KMS-11 (cell line): Measurements from ENCODE around the gene GJB3.

ENCODE experiments used
- H2AFZ ChIP-seq: fragments of 200-600 bp; sonication (generic); 2 replicates; pipeline ENCODE4 v1.6.1; 2016; ENCODE audit warnings: antibody characterized with exemption, mixed run types, low read depth
- H3K27ac ChIP-seq: fragments of 200-600 bp; sonication (generic); 2 replicates; pipeline ENCODE4 v1.6.1; 2016; ENCODE audit warnings: mild to moderate bottlenecking, mixed run types
- H3K27me3 ChIP-seq: fragments of 200-600 bp; sonication (generic); 2 replicates; pipeline ENCODE4 v1.6.1; 2017; ENCODE audit warnings: mild to moderate bottlenecking, low read depth, mixed run types, moderate library complexity; ENCODE audit not compliant: insufficient read depth
- H3K36me3 ChIP-seq: fragments of 200-600 bp; sonication (generic); 2 replicates; pipeline ENCODE4 v1.6.1; 2017; ENCODE audit warnings: mild to moderate bottlenecking, mixed run types; ENCODE audit not compliant: insufficient read depth
- H3K4me1 ChIP-seq: fragments of 200-600 bp; sonication (generic); 2 replicates; pipeline ENCODE4 v1.6.1; 2016; ENCODE audit warnings: mild to moderate bottlenecking, low read depth, mixed run types; ENCODE audit not compliant: poor library complexity, severe bottlenecking
- H3K4me2 ChIP-seq: fragments of 200-600 bp; sonication (generic); 2 replicates; pipeline ENCODE4 v1.7.0; 2016; ENCODE audit warnings: mild to moderate bottlenecking, mixed run types
- H3K4me3 ChIP-seq: fragments of 200-600 bp; sonication (generic); IDR thresholded peaks from 2 replicates; pipeline ENCODE4 v1.6.1; 2017; ENCODE audit warnings: low read depth, low read length, mixed read lengths; ENCODE audit not compliant: insufficient read depth
- H3K79me2 ChIP-seq: fragments of 200-600 bp; sonication (generic); 2 replicates; pipeline ENCODE4 v1.6.1; 2016; ENCODE audit warnings: low read depth, mixed run types; ENCODE audit not compliant: insufficient read depth
- H3K9ac ChIP-seq: fragments of 200-600 bp; sonication (generic); 2 replicates; pipeline ENCODE4 v1.6.1; 2016; ENCODE audit warnings: mild to moderate bottlenecking, mixed run types
- H4K20me1 ChIP-seq: fragments of 200-600 bp; sonication (generic); 2 replicates; pipeline ENCODE4 v1.6.1; 2016; ENCODE audit warnings: mild to moderate bottlenecking, mixed run types; ENCODE audit not compliant: insufficient read depth
- TF ChIP-seq, protein P1 (sequence below): fragments of 200-600 bp; sonication (generic); conservative IDR thresholded peaks from 2 replicates; pipeline ENCODE4 v1.6.1; 2017; ENCODE audit warnings: low read depth, mild to moderate bottlenecking, antibody characterized with exemption, low read length, moderate library complexity, mixed read lengths

GJB3 gene

DNA sequence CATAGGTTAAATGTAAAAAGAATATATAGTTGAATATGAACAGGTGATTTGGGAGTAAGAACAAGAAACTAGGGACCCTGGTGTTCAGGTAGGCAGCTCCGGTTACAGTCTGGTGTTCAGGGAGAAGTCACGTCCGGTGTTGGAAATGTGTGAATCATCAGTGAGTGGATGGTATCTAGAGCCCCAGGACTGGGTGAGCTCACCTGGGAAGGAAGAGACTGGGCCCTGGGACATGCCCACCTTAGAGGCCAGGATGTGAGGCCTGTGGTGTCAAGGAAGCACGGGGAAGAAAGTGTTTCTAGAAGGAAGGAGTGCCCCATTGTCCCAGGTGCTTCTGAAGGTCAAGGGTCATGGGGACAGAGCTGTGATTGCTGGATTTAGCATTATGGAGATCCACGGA lies 1.5 kb upstream of the GJB3 start:
- H3K4me3 ChIP-seq, result no peak overlapping the region
- no peak overlapping the region for H2AFZ ChIP-seq
- TF ChIP-seq, protein P1, sequence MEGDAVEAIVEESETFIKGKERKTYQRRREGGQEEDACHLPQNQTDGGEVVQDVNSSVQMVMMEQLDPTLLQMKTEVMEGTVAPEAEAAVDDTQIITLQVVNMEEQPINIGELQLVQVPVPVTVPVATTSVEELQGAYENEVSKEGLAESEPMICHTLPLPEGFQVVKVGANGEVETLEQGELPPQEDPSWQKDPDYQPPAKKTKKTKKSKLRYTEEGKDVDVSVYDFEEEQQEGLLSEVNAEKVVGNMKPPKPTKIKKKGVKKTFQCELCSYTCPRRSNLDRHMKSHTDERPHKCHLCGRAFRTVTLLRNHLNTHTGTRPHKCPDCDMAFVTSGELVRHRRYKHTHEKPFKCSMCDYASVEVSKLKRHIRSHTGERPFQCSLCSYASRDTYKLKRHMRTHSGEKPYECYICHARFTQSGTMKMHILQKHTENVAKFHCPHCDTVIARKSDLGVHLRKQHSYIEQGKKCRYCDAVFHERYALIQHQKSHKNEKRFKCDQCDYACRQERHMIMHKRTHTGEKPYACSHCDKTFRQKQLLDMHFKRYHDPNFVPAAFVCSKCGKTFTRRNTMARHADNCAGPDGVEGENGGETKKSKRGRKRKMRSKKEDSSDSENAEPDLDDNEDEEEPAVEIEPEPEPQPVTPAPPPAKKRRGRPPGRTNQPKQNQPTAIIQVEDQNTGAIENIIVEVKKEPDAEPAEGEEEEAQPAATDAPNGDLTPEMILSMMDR, result no peak
- H3K4me2 ChIP-seq, result no peak overlapping the region
- H3K36me3 ChIP-seq, result no peaks in the 10 kb centered on the region
- no peak overlapping the region for H3K27ac ChIP-seq
- no peak overlapping the region for H3K9ac ChIP-seq
- H3K27me3 ChIP-seq, result no peaks in the 10 kb centered on the region
- H3K79me2 ChIP-seq, result no peaks in the 10 kb centered on the region
- H4K20me1 ChIP-seq, result no peaks in the 10 kb centered on the region
- H3K4me1 ChIP-seq, result no peaks in the 10 kb centered on the region

DNA sequence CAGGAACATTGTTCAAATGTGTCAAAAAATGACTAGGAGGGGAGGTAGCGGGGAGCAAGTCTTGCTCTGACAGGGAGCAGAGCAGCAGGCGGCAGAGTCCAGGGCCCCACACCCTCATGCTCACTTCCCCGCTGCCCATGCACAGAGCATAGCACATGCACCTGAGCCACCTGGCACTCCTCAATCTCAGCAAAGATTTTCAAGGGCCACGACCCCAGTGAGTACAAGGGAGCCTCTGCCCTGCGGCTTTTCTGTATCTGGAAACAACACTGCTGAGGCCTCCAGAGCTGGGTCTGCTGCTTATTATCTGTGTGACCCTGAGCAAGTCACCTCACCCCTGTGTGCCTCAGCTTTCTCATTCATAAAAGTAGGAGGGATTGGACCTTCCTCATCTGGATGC lies 1.1 kb upstream of the GJB3 start:
- TF ChIP-seq, protein P1, result no peak
- no peak overlapping the region for H3K4me2 ChIP-seq
- no peak overlapping the region for H2AFZ ChIP-seq
- no peak overlapping the region for H3K9ac ChIP-seq
- no peak overlapping the region for H3K27ac ChIP-seq
- H3K79me2 ChIP-seq, result no peaks in the 10 kb centered on the region
- no peaks in the 10 kb centered on the region for H3K4me1 ChIP-seq
- no peaks in the 10 kb centered on the region for H3K36me3 ChIP-seq
- H4K20me1 ChIP-seq, result no peaks in the 10 kb centered on the region
- H3K27me3 ChIP-seq, result no peaks in the 10 kb centered on the region
- H3K4me3 ChIP-seq, result no peak overlapping the region

DNA sequence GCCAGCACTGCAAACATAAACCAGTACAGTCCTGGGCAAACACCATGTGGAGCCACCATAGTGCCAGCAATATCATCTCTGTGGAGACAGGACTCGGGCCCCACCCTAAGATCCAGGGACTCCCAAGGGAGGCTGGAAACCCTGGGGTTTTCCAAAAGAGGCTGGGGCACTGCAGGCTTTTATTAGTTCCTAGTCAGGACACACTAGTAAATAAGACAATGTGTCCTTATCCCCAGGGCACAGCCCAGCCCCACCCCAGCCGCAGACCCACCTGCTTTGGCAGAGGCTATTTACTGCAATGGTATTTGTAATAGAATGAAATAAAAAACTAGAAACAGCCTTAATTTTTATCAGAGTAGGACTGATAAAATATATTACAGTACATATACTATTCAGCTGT lies 486 bp upstream of the GJB3 start:
- H4K20me1 ChIP-seq, result no peaks in the 10 kb centered on the region
- H3K4me3 ChIP-seq, result no peak overlapping the region
- TF ChIP-seq, protein P1, result no peak
- H3K27ac ChIP-seq, result no peak overlapping the region
- no peaks in the 10 kb centered on the region for H3K4me1 ChIP-seq
- H3K36me3 ChIP-seq, result no peaks in the 10 kb centered on the region
- H3K9ac ChIP-seq, result no peak overlapping the region
- no peaks in the 10 kb centered on the region for H3K27me3 ChIP-seq
- H3K79me2 ChIP-seq, result no peaks in the 10 kb centered on the region
- H3K4me2 ChIP-seq, result no peak overlapping the region
- no peak overlapping the region for H2AFZ ChIP-seq

DNA sequence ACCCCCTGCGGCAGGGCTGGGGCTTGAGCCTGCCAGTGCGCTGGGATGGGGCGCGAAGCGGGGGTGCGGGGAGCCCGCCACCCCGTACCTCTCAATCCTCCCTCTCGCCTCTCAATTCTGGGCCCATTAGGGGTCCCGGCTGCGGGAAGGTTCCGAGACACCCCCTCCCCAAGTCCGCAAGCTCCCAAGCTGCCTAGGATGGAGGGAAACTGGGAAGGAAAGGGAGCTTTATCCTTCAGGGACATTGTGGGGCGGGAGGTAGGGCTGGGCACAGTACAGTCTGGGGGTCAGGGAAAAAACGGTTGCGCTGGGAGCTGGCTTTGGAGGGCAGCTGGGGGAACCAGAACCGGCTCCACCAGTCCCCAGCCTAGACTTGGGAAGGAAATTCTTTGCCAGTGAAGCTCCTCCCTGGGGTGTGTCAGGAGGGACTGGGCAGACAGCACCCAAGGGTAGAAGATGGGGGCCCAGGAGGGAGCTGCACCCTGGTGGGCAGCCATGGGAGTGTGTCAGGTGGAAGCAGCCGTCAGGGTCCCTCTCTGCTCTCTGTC lies 904 bp downstream of the GJB3 start:
- no peak overlapping the region for H3K4me3 ChIP-seq
- H3K27ac ChIP-seq, result no peak overlapping the region
- H3K9ac ChIP-seq, result no peak overlapping the region
- H3K27me3 ChIP-seq, result no peaks in the 10 kb centered on the region
- H3K36me3 ChIP-seq, result no peaks in the 10 kb centered on the region
- H3K4me1 ChIP-seq, result no peaks in the 10 kb centered on the region
- no peaks in the 10 kb centered on the region for H3K79me2 ChIP-seq
- TF ChIP-seq, protein P1, result no peak
- no peak overlapping the region for H3K4me2 ChIP-seq
- H4K20me1 ChIP-seq, result no peaks in the 10 kb centered on the region
- no peak overlapping the region for H2AFZ ChIP-seq
